NCI-H2196 treated with DMSO at 0.1 percent for 48 hours (cell line): Measurements from ENCODE around the gene TLR10.
"Not testable (repeated sequence)": the region's sequence is repeated elsewhere in the genome, so short reads cannot be mapped to it uniquely, and the experiment has no call there.

Source experiments
- DNase-seq: peaks from one replicate; lab custom pipeline; 2025; ENCODE audit not compliant: unreplicated experiment; lab: John Stamatoyannopoulos, UW

TLR10 gene

DNA sequence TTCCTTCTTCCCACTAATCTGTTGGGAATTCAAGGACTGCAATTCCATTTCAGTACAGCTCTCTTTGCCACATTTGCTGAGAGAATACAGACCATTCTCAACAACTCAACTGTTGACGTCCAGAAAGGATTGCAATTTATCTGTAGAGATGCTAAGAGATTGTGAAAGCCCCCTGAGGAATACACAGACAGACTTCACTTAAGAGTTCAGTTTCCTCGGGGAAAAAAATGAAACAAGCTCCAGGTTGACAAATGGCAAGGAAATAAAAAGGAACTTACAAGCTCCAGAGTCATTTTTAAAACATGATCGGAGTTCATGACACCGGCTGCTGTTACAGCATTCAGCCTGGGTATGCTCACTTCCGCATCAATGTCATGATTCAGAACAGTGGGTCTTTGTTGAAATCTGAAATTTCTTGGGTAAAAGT is 13.8 kb downstream of the TLR10 start:
- DNase-seq, result no peak

GRCh38 chr4:38766940-38767339 is 15.8 kb downstream of the TLR10 start:
- not testable (repeated sequence) for DNase-seq

- DNase-seq, result no peak
Observed at GRCh38 chr4:38765382-38765781, 17.4 kb downstream of the TLR10 start.

DNA sequence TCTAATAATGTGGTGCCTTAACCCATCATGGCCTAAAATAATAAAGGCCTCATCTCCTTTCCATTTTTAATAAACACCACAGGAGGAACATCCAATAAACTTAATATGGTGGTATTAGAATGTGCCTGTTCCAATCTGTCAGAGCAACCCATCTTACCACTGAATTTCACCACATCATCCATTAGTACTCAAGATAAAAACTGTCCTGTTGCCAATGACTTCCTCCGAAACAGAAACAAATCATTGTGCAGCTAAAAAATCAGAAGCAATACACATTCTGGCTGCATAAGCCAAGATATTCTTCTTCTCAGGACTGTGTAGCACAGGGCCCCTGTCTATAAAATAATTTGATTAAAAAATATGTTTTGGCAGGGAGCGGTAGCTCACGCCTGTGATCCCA is 18.5 kb downstream of the TLR10 start:
- no peak for DNase-seq

- DNase-seq, result no peak
Observed at GRCh38 chr4:38762560-38762959, 20.2 kb downstream of the TLR10 start.

DNA sequence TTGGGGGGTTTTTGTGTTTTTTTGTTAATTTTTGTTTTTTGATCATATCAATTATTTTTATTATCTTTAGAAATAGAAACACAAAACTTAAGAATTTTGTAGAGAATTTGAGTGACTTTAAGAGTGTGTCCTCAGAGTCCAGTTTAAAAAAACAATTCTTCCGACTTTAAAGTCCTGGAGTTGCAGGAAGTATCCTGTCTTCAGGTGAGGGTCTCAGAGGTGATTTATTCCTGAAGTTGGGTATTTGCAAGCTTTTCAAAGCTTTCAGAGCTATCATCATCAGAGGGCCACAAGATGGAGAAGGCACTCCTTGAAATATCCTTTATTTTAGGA is 23.0 kb downstream of the TLR10 start:
- no peak for DNase-seq

GRCh38 chr4:38759113-38759789 is 23.5 kb downstream of the TLR10 start:
- no peak for DNase-seq

DNA sequence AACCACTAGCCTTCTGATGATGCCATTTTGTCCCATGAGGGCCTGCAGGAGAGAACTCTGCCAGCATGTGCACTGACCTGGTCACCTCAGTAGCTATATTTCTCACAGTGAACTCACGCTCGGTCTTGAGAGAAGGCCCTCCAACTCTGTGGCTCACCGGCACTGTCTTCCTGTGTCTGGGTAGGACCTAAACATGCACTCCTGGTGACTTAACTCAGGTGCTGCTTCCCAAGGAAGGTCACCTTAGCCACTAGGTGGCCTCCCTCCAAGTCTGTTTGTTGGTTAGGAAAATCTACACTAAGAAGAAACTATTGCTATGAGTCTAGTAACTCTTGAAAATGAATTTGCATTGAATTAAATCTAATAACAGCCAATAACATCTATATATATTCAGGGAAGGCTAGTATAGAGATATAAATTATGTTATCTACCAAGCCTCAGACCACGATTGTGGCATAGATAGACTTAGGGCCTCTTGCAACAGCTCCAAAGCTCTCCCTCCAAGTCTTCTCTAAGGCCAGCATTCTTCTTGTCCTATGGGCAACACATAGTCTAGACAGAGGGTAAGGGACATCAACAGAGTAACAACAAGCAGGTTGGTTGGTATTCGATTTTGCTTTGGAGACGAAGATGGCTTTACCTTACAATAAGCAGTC is 24.7 kb downstream of the TLR10 start:
- DNase-seq, result no peak

GRCh38 chr4:38752941-38753806 is 29.6 kb downstream of the TLR10 start:
- no peak for DNase-seq

- DNase-seq, result no peak
Observed at GRCh38 chr4:38752372-38752940, 30.3 kb downstream of the TLR10 start.

DNA sequence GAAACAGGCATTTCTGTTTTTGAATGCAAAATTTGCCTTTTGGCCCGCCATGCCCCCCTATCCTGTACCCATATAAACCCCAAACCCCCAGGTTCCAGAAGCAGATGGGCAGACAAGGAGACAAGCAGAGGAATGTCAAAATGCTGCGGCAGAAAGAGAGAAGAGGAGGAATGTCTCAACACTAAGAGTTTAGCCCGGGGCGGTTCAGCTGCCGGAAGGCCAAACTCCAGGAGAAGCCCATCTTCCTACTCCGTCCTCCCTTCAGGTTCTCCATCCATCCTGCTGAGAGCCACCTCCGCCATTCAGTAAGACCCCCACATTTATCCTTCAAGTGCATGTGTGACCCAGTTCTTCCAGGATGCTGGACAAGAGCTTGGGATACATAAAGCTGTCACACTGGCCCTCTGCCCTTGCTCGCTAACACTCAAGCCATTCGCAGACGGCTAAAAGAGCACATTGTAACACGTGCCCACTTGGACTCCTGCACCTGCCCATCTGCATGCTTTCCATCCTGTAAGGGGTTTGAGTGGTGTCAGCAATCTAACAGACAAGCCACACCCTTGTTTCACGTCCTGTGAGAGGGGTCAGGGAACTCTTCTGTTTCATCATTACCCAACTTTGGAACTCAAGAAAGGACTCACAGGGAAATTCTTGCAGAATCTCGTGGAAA is 31.3 kb downstream of the TLR10 start:
- no peak for DNase-seq

GRCh38 chr4:38749336-38749735 is 33.5 kb downstream of the TLR10 start:
- DNase-seq, result no peak

GRCh38 chr4:38747629-38748028 is 35.2 kb downstream of the TLR10 start:
- DNase-seq, result no peak

- DNase-seq, result no peak
Observed at GRCh38 chr4:38745881-38746280, 36.9 kb downstream of the TLR10 start.

DNA sequence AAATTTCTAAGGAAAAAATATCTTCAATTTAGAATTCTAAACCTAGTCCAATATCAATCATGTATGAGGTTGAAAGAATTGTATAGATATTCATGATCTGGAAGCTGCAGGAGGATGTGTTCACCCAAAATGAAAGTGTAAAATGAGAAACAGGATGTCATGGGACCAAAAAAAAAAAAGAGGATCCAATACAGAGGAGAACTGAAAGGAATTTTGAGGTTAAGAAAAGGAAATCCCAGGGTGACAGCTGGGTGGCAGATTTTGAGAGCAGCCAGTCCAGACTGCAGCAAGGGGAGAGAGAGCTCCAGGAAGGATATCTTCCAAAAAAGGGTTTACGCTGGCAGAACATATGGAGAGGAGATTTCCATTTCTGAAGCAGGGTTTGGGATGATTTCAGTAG is 38.9 kb downstream of the TLR10 start:
- DNase-seq, result no peak

DNA sequence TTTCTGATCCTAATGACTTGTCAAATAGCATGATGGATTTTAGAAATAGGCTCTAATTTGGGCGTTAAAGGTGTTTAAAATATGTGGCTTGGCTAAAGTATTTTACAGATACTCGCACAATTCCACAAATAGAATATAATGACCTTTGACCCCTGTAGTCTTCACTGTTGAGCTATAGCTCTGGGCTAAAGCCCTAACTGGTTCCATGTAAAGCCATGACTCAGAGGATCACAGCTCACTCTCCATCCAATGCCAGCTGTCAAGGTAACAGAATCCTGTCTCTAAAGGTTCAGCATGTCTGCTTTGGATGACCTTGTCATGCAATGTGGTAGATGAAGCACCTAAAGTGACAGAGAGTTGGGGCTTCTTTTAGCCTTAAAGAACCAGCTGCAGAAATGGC is 42.5 kb downstream of the TLR10 start:
- DNase-seq, result no peak

DNA sequence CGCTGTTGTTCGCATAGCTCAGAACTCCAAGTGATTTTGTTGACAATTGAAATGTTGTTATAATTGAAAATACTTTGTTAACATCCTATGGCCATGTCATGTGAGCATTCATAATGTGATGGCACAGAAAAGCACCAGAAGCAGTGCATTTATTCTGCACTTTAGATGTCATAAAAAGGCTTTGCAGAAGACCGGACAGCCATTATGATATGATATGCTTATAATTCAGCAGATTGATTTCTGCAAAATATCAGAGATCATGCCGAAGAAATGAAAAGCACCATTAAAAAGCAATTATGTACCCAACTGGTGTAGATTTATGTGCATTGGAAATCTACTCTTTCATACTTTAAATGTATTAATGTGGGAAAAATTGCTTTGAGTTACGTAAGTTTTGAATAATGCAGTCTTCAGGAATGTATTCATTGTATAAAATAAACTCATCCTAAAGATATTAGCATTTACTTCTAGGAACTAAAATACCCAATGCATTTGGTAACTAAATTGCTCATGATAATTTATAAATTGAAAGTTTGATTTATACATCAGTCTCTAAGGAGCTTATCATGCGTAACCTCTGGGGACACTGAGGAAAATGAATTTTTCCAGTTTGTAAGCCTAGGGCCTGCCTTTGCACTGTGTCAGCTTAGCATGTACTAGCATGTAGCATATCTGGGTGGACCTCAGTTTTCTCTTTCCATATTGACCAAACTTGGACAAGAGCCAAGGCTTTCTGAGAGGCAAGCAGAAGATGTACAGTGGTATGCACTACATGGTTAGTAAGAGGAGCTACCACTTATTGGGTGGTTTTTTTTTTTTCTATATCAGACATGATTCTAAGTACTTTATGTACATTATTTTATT is 43.6 kb downstream of the TLR10 start:
- no peak for DNase-seq

DNA sequence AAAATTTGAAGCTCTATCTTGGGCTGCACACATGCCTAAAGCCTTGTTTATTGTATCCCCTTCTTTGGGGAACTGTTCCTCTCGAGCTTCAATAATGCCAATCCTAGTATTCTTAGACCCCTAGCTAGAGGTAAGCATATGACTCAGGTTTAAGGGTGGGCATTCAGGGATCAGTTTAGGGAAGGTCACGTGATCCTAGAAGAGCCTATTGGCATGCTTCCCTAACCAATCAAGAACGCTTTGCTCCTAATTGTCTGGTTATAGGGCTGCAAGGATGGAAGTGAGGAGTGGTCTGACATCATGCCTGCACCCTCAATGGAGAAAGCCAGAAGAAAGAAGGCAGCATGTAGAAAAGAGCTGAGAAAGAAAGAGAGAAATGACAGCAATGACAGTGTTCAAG is 46.9 kb downstream of the TLR10 start:
- no peak for DNase-seq

DNA sequence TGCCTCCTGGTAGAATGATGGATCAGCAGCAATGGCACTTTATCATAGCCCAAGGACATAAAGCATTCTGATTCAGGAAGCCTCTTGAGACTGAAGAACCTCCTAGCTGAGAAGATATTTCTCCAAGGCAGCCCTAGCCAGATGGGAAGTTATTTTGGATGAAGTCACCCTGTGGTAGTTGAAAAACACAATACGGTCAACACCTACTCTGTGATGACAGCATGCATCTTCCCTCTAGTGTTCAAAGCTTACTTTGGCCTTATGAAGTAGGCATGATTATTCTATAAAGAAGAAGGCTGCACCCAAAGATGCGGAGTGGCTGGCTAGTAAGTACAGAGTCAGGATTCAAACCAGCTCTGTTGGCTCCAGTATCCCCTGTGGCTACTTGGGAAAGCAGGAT is 47.9 kb downstream of the TLR10 start:
- DNase-seq, result no peak

- DNase-seq, result no peak
Observed at GRCh38 chr4:38734446-38734845, 48.3 kb downstream of the TLR10 start.
